ENCODE data around the gene MAPK1IP1L.

Gene MAPK1IP1L

DNA sequence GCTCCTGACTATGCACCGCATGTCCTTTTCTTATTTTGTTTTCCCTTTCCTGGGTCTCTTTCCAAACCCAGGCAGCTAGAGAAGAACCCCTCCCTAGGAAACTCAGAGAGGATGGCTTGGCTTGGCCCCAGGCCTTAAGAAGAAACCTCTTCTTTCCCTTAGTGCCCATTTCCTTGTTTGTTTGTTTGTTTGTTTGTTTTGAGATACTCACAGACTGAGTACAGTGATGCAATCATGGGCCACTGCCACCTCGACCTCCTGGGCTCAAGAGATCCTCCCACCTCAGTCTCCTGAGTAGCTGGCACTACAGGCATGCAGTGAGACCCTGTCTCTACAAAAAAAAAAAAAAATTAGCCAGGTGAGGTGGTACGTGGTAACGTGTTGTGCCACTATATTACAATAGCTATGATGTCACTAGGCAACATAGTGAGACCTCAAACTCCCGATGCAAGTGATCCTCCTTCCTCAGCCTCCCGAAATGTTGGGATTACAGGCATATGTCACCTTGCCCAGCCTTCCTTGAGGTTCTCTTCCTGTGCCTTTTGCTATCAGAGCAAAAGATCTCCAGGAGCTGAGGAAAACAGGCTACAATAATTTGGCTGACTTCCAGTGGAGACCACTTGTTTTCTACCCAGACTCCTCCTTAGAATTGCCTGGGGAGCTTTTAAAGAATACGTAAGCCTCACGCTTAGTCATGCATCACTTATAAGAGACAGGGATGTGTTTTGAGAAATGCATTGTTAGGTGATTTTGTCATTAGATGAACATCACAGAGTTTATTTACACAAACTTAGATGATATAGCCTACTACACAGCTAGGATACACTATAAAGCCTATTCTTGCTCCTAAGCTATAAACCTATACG is 43.1 kb downstream of the MAPK1IP1L start:
- no peak for DNase-seq (ENCODE audit: low read depth in 1 of 2, low spot score in 1 of 2)

DNA sequence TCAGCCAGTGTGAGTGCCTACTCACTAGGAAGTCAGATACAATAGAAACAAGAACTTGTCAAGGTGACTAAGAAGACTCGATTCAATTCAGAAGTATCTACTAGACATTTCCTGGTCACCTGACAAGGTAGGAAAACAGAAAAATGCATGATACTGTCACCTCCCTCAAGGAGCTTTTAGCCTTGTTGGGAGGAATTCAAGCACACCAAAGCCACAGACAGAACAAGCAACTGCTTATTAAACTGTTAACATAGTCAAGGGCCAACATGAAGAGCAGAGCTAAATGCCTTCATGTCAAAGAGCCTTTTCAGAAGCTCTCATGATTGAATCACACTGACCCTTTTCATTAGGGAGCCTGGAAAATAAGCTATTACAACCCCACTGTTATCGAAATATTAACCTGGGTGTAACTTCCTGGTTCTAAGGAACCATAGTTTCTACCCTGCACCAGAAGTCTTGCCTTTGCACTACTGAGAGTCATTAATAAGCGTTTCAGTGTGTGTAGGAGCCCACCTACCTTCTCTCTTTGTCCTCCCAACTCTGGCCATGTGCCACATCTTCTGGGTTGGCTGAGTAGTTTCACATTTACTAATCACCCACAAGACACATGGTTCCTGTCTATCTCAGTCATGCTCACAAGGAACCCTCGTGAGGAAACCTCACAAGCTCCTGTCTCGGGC is 46.6 kb downstream of the MAPK1IP1L start:
- DNase-seq (ENCODE audit: low read depth in 1 of 2, low spot score in 1 of 2), result peak in 1 of 2 donors; percentile 10

DNA sequence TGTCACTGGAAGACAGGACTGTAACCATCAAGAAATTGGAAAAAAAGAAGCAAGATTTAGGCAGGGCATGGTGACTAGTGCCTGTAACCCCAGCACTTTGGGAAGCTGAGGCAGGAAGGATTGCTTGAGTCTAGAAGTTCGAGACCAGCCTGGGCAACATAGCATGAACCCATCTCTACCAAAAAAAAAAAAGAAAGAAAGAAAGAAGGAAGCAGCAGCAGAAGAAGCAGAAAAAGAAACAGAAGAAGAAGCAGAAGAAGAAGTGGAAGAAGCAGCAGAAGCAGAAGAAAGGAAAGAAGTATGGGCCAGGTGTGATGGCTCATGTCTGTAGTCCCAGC is 47.1 kb downstream of the MAPK1IP1L start:
- no peak for DNase-seq (ENCODE audit: low read depth in 1 of 2, low spot score in 1 of 2)

DNA sequence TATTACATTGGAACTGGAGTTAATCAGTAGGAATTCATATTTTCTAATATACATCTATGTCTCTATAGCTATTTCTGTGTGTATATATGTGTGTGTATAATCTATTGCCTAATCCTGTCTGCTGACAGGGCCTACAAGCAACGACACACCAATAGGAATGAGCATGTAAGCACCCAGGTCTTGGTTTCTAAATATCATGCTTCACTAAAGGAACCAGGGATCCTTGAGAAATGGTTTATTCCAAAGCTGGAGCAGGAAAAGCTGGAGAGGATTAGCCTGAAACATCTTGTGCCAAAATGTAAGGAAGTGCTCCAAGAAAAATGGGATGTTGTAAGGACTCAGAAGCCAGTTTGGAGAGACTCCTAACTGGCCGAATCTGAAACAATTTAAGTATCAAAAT is 48.3 kb downstream of the MAPK1IP1L start:
- DNase-seq (ENCODE audit: low read depth in 1 of 2, low spot score in 1 of 2), result no peak

DNA sequence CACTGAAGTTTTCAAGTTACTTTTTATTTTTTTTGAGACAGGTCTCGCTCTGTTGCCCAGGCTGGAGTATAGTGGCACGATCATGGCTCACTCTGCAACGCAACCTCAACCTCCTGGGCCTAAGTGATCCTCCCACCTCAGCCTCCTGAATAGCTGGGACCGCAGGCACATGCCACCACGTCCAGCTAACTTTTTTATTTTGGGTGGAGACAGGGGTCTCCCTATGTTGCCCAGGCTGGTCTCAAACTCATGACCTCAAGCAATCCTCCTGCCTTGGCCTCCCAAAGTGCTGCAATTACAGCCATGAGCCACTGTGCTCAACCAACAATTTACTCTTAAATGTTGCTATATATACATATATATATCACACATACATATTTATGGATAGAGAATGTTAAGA is 50.3 kb downstream of the MAPK1IP1L start:
- DNase-seq (ENCODE audit: low read depth in 1 of 2, low spot score in 1 of 2), result no peak

DNA sequence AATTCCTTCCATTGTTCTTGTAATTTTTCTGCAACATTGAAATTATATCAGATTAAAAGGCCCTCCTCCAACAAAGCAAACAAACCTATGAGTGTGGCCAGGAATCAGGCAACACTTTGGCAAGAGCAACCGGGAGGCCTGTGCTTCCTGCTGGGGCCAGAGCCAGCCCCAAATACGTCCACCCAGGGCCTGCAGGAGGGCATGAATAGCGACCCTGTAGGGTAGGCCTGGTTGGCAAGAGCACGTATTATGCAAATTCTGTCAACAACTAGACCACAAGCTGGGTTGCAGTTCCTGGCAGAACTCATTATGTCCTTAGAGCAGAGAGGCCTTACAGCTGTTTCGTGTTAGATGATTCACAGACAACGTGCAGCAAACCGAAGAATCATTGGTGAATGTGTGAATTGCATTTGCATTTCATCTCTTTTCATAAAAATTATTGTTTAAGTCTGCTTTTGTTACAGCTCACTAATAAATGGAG is 50.7 kb downstream of the MAPK1IP1L start:
- peak in 1 of 2 donors; percentile 8 for DNase-seq (ENCODE audit: low read depth in 1 of 2, low spot score in 1 of 2)

DNA sequence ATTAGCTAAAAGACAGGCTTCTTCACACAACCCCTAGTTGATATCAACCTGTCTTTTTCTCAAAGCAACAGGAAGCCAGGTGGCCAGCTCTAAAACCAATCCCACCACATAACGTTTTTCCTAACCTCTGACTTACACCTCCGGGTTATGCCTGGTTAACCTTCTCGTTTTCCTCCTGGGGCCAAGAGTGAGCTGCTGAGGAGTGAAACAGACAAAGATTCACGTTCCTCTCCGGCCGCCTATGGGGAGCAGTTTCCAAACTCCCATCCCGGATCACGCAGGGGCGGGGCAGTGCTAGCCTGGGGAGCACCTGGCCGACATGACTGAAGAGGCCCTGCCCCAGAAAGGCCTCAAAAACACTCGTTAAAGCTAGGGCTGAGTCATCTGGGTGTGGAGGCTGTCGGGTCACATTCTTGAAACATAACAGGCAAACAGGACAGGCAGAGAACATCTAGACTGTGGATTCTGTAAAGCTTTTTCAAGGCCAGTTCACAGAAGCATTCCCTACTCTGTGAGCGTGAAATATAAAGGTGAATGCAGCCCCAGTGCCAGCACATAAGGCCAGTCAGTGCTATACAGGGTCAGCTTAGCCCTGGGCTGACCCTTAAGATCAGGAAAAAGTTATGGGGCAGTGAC is 51.7 kb downstream of the MAPK1IP1L start:
- DNase-seq (ENCODE audit: low read depth in 1 of 2, low spot score in 1 of 2), result peak; percentile 15 to 23

DNA sequence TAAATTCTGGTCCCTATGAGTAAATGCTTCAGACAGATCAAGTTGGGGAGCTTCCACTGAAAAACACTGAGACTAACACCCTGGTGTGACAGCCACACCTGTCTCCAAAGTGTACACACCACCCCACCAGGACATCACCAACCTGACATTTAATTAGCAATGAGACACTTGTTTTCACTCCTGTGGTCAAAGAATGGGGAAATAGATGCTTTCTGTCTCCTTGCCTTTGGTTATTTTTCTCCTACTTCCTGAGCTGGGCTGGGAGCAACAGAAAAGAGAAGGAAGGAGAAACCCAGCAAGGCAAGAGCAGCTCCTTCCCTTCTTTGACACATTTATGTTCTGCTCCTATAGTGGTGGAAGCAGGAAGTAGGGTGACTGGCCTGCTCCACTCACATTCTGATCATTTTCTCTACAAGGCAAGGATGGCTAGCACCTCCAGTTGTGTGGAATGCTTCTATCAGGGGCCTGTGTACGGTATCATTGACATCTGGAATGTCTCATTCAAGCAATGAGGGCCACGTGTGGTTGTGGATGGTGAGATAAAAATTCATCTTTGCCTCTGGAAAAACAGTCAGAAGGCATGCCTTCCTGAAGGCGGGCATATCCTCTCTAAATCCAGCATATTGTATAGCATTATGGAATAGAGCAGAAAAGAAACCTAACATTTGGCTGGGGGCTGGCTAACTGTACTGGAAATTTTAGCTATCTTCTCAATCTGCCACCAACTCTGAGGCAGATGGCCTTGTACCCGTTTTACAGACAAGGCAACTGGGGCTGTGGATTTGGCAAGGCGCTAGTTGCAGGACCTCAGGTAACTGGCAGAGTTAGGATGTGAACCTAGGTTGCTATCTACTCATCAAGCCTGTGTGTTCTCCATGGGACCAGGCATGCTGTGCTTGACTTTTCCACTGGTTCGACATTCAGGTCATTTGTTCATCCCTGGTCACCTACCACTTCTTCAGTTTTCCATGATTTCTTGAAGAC is 52.8 kb downstream of the MAPK1IP1L start:
- DNase-seq (ENCODE audit: low read depth in 1 of 2, low spot score in 1 of 2), result no peak

DNA sequence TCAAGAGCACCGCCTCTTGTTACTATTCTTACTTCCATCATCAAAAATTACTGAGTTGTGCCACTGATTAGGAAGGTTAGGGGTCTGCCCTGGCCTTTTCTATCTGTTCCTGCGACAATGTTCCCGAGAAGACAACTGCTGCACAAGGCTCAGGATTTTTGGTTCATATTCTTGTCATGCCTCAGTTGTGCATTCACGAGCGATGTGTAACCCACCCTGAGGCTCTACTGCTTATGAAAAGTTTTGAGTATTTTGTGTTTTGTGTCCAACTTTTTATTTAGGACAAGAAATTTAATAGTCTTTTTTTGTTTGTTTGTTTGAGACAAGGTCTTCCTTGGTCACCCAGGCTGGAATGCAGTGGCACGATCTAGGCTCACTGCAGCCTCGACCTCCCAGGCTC is 54.5 kb downstream of the MAPK1IP1L start:
- no peak for DNase-seq (ENCODE audit: low read depth in 1 of 2, low spot score in 1 of 2)

DNA sequence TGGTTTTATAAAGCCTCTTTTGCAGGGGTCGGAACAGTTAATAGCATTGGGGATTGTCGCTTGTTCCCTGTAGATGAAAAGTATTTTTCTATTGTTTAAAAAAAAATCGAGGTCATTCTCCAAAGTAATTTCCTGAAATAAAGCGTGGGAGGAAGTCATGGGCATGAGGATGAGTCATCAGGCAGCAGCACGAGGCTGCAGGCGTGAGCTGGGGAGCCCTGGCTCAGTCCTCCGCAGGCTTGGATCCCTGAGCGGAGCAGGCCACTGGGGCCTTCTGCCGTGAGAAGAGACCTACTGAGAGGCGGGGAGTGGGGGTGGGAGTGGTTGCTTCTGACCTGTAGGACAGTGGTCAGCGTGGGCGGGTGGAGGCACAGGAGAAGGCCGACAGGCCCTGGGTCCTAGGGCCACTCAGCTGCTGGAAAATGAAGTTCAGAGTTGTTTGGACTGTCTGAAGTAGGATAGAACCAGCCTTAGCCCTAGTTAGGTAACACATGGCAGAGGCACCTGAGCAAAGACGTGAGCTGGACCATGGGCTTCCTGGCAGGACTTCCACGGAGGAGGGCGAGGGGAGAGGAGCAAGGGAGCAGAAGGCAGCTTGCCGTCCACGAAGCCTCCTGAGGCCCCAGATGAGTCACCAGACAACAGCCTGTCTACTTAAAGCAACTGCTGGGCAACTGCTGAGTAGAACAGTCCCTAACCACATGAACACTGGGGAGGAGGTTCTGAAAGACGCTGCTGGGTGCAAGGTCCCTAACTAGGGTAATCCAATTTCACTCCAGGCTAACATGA is 56.5 kb downstream of the MAPK1IP1L start:
- peak in 1 of 2 donors; percentile 12 for DNase-seq (ENCODE audit: low read depth in 1 of 2, low spot score in 1 of 2)

DNA sequence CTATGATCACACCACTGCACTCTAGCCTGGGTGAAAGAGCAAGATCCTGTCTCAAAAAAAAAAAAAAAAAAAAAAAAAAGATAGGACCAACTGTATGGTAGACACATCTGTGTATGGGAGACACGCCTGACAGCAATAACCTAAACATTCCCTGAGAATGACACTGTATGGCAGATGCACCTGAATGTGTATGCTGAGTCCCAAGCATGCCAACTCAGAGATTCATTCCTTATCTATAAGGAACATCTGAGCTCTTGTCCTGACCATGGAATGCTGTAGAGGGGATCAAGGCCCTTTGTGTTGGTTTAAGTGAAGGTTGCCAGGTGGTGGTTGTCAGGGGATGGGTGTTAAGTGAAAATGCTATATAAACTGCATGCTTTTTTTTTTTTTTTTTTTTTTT is 58.4 kb downstream of the MAPK1IP1L start:
- no peak for DNase-seq (ENCODE audit: low read depth in 1 of 2, low spot score in 1 of 2)

DNA sequence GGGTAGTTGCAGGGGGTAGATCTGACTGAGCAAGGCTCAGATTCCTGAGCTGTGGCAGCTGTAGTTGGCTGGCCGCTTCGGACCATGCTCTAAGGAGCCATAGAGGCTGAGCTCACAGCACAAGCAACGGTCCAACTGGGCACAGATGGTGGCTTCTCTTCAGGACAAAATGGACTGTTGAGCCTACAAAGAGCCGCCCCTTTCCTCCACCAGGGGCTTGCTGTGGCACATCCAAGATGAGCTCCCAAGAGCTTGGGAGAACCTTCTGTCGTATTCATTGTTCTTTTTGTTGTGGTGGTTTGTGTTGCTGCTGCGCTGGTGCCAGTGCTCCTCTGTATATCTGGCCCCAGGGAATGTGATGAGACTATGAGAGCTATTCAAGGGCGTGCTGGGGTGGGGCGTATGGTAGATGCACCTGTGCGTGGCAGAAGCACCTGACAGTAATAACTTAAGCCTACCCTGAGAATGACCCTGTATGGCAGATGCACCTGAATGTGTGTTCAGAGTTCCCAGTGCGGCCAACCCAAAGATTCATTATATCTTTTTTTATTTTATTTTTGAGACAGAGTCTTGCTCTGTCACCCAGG is 59.8 kb downstream of the MAPK1IP1L start:
- DNase-seq (ENCODE audit: low read depth in 1 of 2, low spot score in 1 of 2), result no peak

DNA sequence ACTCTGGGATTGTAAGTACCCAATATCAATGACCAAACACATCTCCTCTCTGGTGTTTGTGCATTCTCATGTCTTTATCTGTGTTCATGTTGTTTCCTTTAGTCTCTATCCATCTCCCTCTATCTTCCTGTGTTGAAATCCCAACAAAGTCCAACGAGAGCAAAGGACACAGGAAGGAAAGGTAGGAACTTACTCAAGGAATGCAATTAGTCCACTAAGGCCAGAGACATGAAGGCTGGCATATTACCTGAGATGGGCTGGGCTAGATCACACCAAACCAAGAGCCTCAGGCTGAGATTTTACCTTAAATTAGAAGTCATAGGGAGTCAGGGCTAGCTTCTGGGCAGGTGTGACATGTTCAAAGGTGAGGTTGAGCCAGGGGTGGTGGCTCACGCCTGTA is 63.3 kb downstream of the MAPK1IP1L start:
- no peak for DNase-seq (ENCODE audit: low read depth in 1 of 2, low spot score in 1 of 2)

DNA sequence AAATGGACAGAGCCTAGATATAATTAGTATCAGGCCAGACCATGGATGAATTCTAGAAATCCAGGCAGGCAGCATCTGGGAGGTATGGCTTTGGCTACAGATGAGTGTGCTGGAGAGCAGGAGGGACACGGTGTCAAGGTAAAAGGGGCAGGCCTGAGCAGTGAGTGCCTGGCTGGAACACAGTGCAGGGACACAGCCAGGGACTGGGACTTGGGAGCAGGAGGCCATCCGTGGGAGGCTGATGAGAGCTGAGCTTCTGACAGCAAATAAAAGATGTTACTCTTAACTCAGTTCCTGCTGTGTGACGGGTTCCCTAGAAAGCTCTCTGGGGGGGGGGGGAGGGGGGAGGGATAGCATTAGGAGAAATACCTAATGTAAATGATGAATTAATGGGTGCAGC is 64.0 kb downstream of the MAPK1IP1L start:
- DNase-seq (ENCODE audit: low read depth in 1 of 2, low spot score in 1 of 2), result no peak

DNA sequence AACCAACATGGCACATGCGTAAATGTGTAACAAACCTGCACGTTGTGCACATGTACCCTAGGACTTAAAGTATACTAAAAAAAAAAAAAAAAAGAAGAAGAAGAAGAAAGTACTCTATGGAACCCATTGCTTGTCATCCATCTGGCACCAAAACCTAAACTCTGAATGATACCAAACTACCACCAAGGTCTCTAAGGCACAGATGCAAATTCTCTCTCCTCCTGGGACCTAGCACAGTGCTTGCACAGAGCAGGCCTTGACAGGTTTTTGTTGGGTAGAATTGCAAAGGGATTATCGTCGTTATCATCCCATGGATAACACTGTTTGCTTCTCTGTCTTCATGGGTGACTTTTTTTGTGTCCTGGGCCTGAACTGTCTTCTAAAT is 64.4 kb downstream of the MAPK1IP1L start:
- DNase-seq (ENCODE audit: low read depth in 1 of 2, low spot score in 1 of 2), result no peak

DNA sequence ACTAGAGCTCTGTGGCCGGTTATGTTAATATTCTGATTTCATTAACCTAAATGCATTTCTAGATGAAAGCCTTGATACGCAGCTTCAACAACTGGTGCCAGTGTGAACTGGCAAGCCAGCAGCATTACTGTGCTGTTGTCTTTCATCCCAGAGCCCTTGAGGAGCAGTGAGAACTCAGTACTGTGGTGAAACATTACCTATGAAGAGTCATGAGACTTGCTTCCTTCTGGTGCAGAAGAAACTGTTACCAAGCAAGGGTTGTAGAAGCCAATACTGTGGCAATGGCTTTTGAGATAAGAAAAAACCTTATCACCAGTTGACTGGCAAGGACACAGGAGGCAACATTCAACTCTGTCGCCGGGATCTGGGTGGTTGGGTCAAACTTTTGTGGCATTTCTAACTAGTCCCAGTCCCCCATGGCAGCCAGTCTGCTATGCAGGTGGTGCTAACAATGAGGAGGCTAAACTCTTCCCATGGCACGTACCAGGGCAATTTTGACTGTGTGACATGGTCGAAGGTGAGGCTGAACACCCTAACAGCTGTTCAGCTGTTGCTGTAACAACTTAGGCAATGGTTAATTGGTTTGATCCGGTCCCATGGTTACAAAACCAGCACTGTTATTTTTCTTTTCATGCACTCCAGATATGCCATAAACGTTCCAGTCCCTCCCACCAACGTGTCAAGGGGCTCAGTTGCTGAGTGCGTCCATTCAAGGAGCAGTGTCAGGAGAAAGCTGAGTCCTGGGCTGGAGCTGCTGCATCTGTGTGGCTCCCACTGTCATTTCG is 65.0 kb downstream of the MAPK1IP1L start:
- no peak for DNase-seq (ENCODE audit: low read depth in 1 of 2, low spot score in 1 of 2)

DNA sequence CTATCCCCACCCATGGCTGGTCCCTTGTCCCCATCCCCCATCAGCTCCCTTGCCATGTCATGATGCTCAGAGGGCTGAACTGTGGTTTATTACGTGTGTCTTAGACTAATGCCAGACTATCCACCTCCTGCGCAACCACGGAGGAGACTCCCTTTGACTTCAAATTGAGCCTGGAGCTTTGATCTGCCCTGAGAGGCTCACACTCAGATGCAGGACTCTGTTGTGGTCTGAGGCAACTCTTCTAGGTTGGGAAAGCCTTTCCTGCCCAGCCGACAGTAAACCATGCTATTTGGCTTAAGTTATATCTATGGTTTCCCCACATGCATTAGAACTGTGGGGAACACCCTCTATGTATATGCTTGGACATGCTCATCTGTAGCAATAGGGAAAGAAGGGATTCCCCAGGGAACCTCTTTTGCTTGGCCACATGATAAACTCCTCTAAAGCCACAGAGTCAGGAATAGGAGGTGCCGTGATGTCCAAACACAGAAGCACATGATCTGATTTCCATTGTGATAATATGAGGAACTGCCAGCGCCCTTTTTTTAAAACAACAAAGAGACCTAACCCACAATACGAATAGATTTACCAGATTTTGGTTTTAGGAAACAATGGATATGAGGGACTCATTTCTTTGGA is 66.5 kb downstream of the MAPK1IP1L start:
- no peak for DNase-seq (ENCODE audit: low read depth in 1 of 2, low spot score in 1 of 2)

DNA sequence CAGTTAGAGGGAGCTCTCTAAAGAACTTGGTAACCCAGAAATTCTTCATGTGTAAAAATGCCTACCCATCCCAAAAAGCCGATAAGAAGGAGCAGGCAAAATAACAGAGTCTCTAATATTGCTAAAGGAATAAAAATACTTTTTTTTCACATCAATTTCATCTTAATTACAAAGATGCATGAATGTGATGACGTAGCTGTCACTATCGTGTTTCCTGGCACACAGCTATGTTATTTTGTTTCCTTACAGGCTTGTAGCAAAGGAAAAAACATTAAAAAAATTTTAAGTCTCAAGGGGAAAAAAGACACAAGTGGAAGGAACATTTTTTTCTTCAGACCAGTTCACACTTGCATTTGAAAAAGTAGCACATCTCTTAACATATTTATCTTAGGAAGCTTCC is 67.3 kb downstream of the MAPK1IP1L start:
- DNase-seq (ENCODE audit: low read depth in 1 of 2, low spot score in 1 of 2), result no peak
